NB4 (cell line): ENCODE results near the gene CCNI2.

Experiments used
- POLR2A ChIP-seq: IDR thresholded peaks from 2 replicates; pipeline ENCODE4 v1.6.1; 2011; ENCODE audit warnings: mild to moderate bottlenecking; ENCODE audit not compliant: insufficient read length; ENCODE audit errors: extremely low read depth
- TF ChIP-seq, protein P1 (sequence below): IDR thresholded peaks from one replicate; pipeline ENCODE4 v1.5.1; 2012; ENCODE audit warnings: low read depth, low read length

DNA sequence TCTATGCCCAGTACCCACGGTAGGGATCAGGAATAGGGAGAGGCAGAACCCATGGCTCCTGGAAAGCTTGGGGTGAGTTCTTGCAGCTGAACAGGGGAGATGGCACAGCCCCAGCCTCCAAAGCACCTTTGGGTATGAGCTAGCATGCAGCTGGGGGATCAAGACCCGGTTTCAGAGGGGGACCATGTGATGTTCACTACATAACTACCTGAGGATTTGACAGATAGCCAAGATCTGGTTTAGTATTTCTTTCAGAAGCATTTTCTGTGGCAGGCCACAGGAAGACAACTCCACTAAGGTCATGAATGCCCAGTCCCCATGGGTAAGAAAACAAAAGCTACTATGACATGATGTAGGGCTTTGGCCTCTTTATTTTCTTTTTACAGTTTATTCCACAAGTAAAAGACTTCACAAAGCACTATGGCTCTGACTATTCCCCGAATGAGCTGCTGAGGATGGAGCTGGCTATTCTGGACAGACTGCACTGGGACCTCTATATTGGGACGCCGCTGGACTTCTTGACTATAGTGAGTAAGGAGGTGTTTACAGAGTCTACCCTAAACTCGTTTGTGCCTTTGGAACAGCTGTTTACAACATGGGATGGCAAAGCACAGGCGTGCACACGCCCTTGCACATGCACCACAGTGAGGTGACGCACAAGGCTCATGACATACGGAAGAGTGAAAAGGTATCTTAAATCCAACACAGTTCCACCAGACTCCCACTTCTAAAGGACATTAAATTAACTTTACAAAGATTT is 3.4 kb downstream of the CCNI2 start:
- TF ChIP-seq, protein P1, sequence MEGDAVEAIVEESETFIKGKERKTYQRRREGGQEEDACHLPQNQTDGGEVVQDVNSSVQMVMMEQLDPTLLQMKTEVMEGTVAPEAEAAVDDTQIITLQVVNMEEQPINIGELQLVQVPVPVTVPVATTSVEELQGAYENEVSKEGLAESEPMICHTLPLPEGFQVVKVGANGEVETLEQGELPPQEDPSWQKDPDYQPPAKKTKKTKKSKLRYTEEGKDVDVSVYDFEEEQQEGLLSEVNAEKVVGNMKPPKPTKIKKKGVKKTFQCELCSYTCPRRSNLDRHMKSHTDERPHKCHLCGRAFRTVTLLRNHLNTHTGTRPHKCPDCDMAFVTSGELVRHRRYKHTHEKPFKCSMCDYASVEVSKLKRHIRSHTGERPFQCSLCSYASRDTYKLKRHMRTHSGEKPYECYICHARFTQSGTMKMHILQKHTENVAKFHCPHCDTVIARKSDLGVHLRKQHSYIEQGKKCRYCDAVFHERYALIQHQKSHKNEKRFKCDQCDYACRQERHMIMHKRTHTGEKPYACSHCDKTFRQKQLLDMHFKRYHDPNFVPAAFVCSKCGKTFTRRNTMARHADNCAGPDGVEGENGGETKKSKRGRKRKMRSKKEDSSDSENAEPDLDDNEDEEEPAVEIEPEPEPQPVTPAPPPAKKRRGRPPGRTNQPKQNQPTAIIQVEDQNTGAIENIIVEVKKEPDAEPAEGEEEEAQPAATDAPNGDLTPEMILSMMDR, result no peak
- TF ChIP-seq POLR2A, result no peak
